ENCODE data around the gene DEFB132. TPM values are rescaled to one million over a fixed set of nuclear protein-coding genes. Genes with fewer than 3 reads are reported as not detected.

Gene DEFB132
- total RNA-seq: not detected in 2 replicates

DNA sequence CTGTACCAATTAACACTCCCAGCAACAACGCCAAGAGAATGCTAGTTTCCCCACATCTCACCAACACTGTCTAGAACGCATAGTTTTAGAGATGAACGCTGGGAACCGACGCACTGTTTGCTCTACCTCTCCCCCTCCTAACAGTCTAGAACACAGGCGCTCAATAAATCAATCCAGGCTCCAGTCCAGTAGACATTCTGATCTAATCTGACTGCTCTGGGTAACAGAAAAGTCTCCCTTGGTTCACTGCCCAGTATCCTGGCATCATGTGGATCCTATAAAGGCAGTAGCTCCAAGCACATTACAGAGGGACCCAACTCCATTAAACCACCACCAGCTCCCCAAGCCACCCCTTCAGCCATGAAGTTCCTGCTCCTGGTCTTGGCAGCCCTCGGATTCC lies at the start of gene DEFB132:
TSS of gene DEFB132 (plus strand) at position 306 of the 400 bp plus-strand sequence. CDS start at position 361, 55 bp downstream.

GRCh38 chr20:226958-227357 lies 30.6 kb upstream of the DEFB132 start, which contains the start of gene DEFB129:
TSS of gene DEFB129 (plus strand) at chr20:227258. CDS start at chr20:227289, 31 bp downstream.

DNA sequence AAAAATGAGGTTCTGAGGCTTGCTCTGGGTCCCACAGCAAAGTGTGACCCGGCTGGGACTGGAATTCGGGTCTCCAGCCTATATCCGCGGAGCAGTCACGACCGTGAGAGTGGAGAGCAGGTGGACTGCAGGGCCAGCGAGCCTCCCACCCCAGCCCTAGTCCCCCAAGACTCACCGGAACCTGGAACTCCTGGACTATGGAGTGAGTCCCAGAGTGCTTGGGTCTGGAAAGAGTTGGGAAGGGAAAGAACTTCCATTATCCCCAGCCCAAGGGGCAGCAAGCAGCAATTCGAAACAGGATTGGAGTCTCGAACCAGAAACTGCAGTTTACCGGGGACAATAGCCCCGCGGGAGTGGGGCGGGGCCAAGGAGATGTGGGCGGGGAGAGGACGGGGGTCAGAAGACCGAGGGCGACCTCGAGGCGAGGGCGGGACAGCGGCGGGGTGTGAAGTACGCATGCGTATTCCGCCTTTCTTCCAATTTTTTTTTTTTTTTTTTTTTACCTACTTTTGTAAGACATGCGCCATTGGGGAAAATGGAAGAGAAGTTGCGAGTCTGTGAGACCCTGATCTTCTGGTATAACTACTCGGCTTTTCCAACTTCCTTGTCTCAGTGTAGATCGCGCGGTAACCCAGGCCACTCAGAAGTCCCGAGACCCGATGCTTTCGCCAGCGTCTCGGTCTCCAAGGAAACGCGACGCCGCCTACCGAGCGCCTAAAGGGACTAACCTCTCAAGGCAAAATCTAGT lies 32.7 kb downstream of the DEFB132 start, which contains the start of gene C20orf96:
TSS of gene C20orf96 (minus strand) at position 667 of the 748 bp plus-strand sequence. CDS start at position 527, 140 bp downstream.

DNA sequence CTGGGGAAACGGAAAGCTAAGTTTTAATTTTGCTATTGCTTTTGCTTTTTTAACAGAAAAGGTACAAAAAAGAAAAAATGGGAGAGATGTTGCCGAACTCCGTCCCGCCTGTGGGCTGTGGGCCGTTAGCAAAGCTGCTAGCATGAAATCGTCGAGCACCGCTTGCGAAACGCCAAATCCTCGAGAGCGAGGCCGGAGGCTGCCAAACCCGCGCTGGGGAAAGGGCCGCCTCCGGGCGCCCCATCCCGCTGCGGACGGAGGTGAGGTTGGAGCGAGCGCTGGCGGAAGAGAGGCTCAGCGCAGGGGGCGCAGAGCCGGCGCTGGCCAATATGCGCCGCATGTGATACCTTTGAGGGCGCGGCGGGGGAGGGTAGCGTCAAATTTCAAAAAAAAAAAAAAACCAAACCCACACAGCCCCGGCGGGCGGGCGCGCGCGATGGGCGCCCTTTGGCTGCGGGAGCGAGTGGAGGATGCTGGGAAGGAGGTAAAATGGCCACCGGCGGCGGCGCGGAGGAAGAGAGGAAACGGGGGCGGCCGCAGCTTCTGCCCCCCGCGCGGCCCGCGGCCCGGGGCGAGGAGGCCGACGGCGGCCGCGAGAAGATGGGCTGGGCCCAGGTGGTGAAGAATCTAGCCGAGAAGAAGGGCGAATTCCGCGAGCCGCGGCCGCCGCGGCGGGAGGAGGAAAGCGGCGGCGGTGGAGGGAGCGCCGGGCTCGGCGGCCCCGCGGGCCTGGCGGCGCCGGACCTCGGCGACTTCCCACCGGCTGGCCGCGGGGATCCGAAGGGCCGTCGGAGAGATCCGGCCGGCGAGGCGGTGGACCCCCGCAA lies 39.8 kb downstream of the DEFB132 start, which contains the start of gene ZCCHC3:
TSS of gene ZCCHC3 (plus strand) at position 473 of the 827 bp plus-strand sequence. CDS start at position 490, 17 bp downstream.

Other genes starting within 250 kb of the DEFB132 start
- not detected in 2 replicates for gene DEFB125, start 170.1 kb upstream of the DEFB132 start, total RNA-seq
- not detected in 2 replicates for gene DEFB126, start 115.1 kb upstream of the DEFB132 start, total RNA-seq
- gene DEFB127, start 100.3 kb upstream of the DEFB132 start, total RNA-seq: not detected in 2 replicates
- not detected in 2 replicates for gene DEFB128, start 68.0 kb upstream of the DEFB132 start, total RNA-seq
- not detected in 2 replicates for gene DEFB129, start 30.5 kb upstream of the DEFB132 start, total RNA-seq
- gene C20orf96, start 33.0 kb downstream of the DEFB132 start, total RNA-seq: 1.4 and 2.2 TPM in 2 replicates
- 19.8 and 24.2 TPM in 2 replicates for gene ZCCHC3, start 39.8 kb downstream of the DEFB132 start, total RNA-seq
- gene SOX12, start 67.8 kb downstream of the DEFB132 start, total RNA-seq: 1.5 TPM in 2 replicates
- 12.7 and 14.0 TPM in 2 replicates for gene NRSN2, start 89.4 kb downstream of the DEFB132 start, total RNA-seq
- gene TRIB3, start 123.0 kb downstream of the DEFB132 start, total RNA-seq: 31.5 and 37.9 TPM in 2 replicates
- gene RBCK1, start 150.6 kb downstream of the DEFB132 start, total RNA-seq: 57.8 and 66.2 TPM in 2 replicates
- gene TBC1D20, start 204.8 kb downstream of the DEFB132 start, total RNA-seq: 19.8 and 20.3 TPM in 2 replicates